ENCODE results near the gene OR2M5.

- TF ChIP-seq EZH2phosphoT487 (IDR thresholded peaks at IDR 0.05; ENCODE audit: insufficient read depth, low read depth) (no peak), EZH2 (IDR thresholded peaks at IDR 0.05; ENCODE audit: insufficient read depth, poor library complexity, severe bottlenecking) (no peak)
Observed at GRCh38 chr1:248140846-248141245, 4.1 kb upstream of the OR2M5 start.
